B cell (primary cell): Measurements from ENCODE around the gene EPS8L3. TPM values are rescaled to one million over a fixed set of nuclear protein-coding genes. Genes with fewer than 3 reads are reported as not detected.

Source experiments
- ATAC-seq: fragments of 200-7000 bp; cut with Tn5 transposase; one replicate; pipeline ENCODE4 v1.10.0; 2021; ENCODE audit warnings: low read depth, mild to moderate bottlenecking, moderate number of reproducible peaks, moderate library complexity
- CTCF ChIA-PET: fragments of 350-600 bp; sonication (Branson Sonifier 250); formaldehyde crosslinking; loops from one replicate; lab custom pipeline; 2021; ENCODE audit warnings: antibody characterized with exemption, inconsistent platforms; lab: Charles Lee
- POLR2A ChIA-PET: fragments of 350-600 bp; sonication (Branson Sonifier 250); formaldehyde crosslinking; loops from one replicate; lab custom pipeline; 2021; ENCODE audit warnings: antibody characterized with exemption; lab: Charles Lee
- DNase-seq: peaks from one replicate; pipeline ENCODE4 v3.0.0; 2013
- H2AFZ ChIP-seq: 2 replicates; pipeline ENCODE4 v1.6.1; 2012; ENCODE audit warnings: mild to moderate bottlenecking, low read depth, low read length; ENCODE audit not compliant: insufficient read depth, poor library complexity, severe bottlenecking
- H3K27ac ChIP-seq, 2 donors: 1 replicate in 1 of 2; 2 replicates in 1 of 2; pipeline ENCODE4 v1.5.1; 2012 to 2013; ENCODE audit warnings: low read length in 2 of 2, mild to moderate bottlenecking in 2 of 2, moderate library complexity in 1 of 2
- H3K27me3 ChIP-seq, 4 experiments: fragments of 200-600 bp in 1 of 4; sonication (generic) in 1 of 4; replicated peaks in 1 of 4; 1 replicate in 2 of 4; 2 replicates in 2 of 4; pipeline versions ENCODE4 v1.6.1 to v1.7.0; 2013 to 2016; ENCODE audit warnings: low read length in 3 of 4, mild to moderate bottlenecking in 2 of 4, mixed read lengths in 1 of 4, moderate library complexity in 1 of 4; ENCODE audit not compliant: insufficient read depth in 4 of 4, control insufficient read depth in 3 of 4; ENCODE audit errors: control extremely low read depth in 1 of 4
- H3K36me3 ChIP-seq, 2 experiments: replicated peaks in 1 of 2; 1 replicate in 1 of 2; 2 replicates in 1 of 2; pipeline versions ENCODE4 v1.6.1 to v1.7.1; 2013; ENCODE audit warnings: low read length in 1 of 2; ENCODE audit not compliant: insufficient read depth in 2 of 2, control insufficient read depth in 1 of 2; ENCODE audit errors: control extremely low read depth in 1 of 2, extremely low read depth in 1 of 2
- H3K4me1 ChIP-seq, 2 donors: fragments of 200-600 bp in 1 of 2; sonication (generic) in 1 of 2; 1 replicate in 1 of 2; 2 replicates in 1 of 2; pipeline versions ENCODE4 v1.5.1 to v1.6.1; 2013 to 2017; ENCODE audit warnings: low read length in 2 of 2; ENCODE audit not compliant: control insufficient read depth in 2 of 2, insufficient read depth in 2 of 2
- H3K4me2 ChIP-seq: replicated peaks from 2 replicates; pipeline ENCODE3; 2012; ENCODE audit warnings: mild to moderate bottlenecking, low read depth, low read length; ENCODE audit not compliant: poor library complexity, severe bottlenecking
- H3K4me3 ChIP-seq, 5 experiments: fragments of 200-600 bp in 1 of 5; sonication (generic) in 1 of 5; 1 replicate in 3 of 5; 2 replicates in 2 of 5; pipeline versions ENCODE4 v1.5.1 to v1.7.0; 2011 to 2016; ENCODE audit warnings: low read length in 4 of 5, mild to moderate bottlenecking in 4 of 5, low read depth in 2 of 5, control low read depth in 1 of 5, moderate library complexity in 1 of 5; ENCODE audit not compliant: insufficient read depth in 1 of 5; ENCODE audit errors: control extremely low read depth in 1 of 5, extremely low read depth in 1 of 5
- H3K79me2 ChIP-seq: fragments of 200-600 bp; sonication (generic); one replicate; pipeline ENCODE4 v1.6.0; 2016; ENCODE audit warnings: low read length; ENCODE audit not compliant: control insufficient read depth, insufficient read depth
- H3K9ac ChIP-seq: fragments of 200-600 bp; sonication (generic); 2 replicates; pipeline ENCODE4 v1.6.1; 2017; ENCODE audit warnings: mild to moderate bottlenecking, low read length, moderate library complexity
- H3K9me3 ChIP-seq, 3 donors: one replicate each; pipeline versions ENCODE4 v1.6.1 to v1.7.1; 2013; ENCODE audit warnings: low read length in 2 of 3; ENCODE audit not compliant: control insufficient read depth in 2 of 3, insufficient read depth in 1 of 3; ENCODE audit errors: control extremely low read depth in 1 of 3
- H4K20me1 ChIP-seq: 2 replicates; pipeline ENCODE4 v1.6.0; 2012; ENCODE audit warnings: mild to moderate bottlenecking, low read length; ENCODE audit not compliant: insufficient read depth, control insufficient read depth, poor library complexity, severe bottlenecking
- H3K27ac Mint-ChIP-seq: one replicate; pipeline ENCODE4 v1.8.0; 2021; ENCODE audit warnings: mixed read lengths
- H3K27me3 Mint-ChIP-seq: one replicate; pipeline ENCODE4 v1.8.0; 2021; ENCODE audit warnings: mixed read lengths
- H3K4me1 Mint-ChIP-seq: one replicate; pipeline ENCODE4 v1.8.0; 2021; ENCODE audit warnings: mixed read lengths
- H3K4me3 Mint-ChIP-seq: one replicate; pipeline ENCODE4 v1.8.0; 2021; ENCODE audit warnings: mixed read lengths
- H3K9me3 Mint-ChIP-seq: one replicate; pipeline ENCODE4 v1.8.0; 2022; ENCODE audit warnings: mixed read lengths; ENCODE audit not compliant: insufficient read depth
- EZH2 ChIP-seq: IDR thresholded peaks from 2 replicates; pipeline ENCODE4 v1.6.1; 2012; ENCODE audit warnings: borderline replicate concordance, low read depth, mild to moderate bottlenecking, moderate library complexity, low read length; ENCODE audit not compliant: insufficient read depth, poor library complexity, severe bottlenecking
- WGBS: methylation state at CpG from one replicate; pipeline ENCODE4 v1.1.5; 2013; ENCODE audit warnings: missing lambda C conversion rate; ENCODE audit not compliant: insufficient coverage; 5-methylcytosine and 5-hydroxymethylcytosine counted together
- intact Hi-C: fragments of 100-400 bp; cut with micrococcal nuclease; formaldehyde crosslinking; loops from one replicate; pipeline ENCODE4 v1.10.0; 2022
- polyA plus RNA-seq: library from polyadenylated mRNA; depleted of rRNA; stranded (reverse); fragments of >200 nt; gene quantifications from 2 replicates; pipeline ENCODE4 v1.2.3, GENCODE V29; 2012
- total RNA-seq, 2 donors: library from RNA; stranded (reverse); fragments of 120-200 nt in 1 of 2; gene quantifications; 1 replicate in 1 of 2; 2 replicates in 1 of 2; pipeline versions ENCODE4 v1.2.3 to v1.2.4, GENCODE V29; 2013 to 2022
- TF ChIP-seq, protein P1 (sequence below): fragments of 200-600 bp; IDR thresholded peaks from one replicate; pipeline ENCODE4 v1.8.0; 2022; ENCODE audit warnings: antibody characterized with exemption, mild to moderate bottlenecking

The EPS8L3 gene
- total and polyA plus RNA-seq, 2 donors (not counting 1 experiment from before 2014, with no cell fraction given), result not detected

DNA sequence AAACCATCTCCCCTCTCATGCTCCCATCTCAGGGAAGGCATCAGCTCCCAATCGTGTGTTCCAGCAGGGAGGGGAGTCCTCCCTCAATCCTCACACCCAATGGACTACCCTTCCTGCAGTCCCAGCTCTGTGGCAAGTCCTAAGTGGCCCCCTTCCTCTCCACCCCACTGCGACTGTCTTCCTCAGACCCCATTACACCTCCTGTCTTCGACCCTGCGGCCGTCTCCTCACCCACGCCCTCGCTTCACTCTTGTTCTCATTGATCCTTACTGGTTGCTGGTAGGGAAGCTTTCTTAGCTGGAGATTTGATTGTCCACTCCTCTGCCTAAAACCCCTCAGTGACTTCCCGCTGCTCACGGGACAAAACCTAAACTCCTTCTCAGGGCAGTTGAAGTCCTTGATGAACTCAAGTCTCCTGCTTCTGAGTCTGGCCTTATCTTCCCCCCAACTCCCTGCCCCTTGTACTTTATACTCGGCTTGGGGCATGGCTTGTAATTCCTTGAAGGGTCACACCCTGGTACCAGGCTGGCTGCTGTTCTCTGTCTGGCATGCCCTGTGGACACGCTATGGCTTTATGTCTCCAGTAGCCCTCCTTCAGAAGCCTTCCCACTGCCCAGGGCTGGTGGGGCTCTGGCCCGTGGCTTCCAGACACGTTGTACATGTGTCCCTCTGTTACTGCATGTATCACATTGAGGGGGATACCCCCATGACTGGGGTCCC, 2.3 kb upstream of the EPS8L3 start:
- no peaks in the 10 kb centered on the region for H3K27me3 Mint-ChIP-seq
- no peaks in the 10 kb centered on the region for H3K9me3 ChIP-seq
- intact Hi-C loops, result no loop called here
- H3K27ac Mint-ChIP-seq, result no peak overlapping the region
- H2AFZ ChIP-seq, result no peak overlapping the region
- no peaks in the 10 kb centered on the region for H3K4me1 Mint-ChIP-seq
- H3K4me3 Mint-ChIP-seq, result no peak overlapping the region
- no peaks in the 10 kb centered on the region for H3K27me3 ChIP-seq
- no peaks in the 10 kb centered on the region for H3K9me3 Mint-ChIP-seq
- ATAC-seq (no peak), DNase-seq (no peak)
- 75% methylated on average over 8 of the region's 13 CpGs for WGBS
- CTCF ChIA-PET, result interaction anchor here (0.9 to 1.5 kb wide), 3 partner anchors 8 to 129 kb away, joined by 3 to 4 read pairs (median 4); no protein-coding TSS in a partner anchor
- POLR2A ChIA-PET, result no interaction called here
- no peaks in the 10 kb centered on the region for H3K4me1 ChIP-seq
- no peak overlapping the region for H3K4me2 ChIP-seq
- H3K79me2 ChIP-seq, result no peaks in the 10 kb centered on the region
- no peak for TF ChIP-seq EZH2
- TF ChIP-seq, protein P1, sequence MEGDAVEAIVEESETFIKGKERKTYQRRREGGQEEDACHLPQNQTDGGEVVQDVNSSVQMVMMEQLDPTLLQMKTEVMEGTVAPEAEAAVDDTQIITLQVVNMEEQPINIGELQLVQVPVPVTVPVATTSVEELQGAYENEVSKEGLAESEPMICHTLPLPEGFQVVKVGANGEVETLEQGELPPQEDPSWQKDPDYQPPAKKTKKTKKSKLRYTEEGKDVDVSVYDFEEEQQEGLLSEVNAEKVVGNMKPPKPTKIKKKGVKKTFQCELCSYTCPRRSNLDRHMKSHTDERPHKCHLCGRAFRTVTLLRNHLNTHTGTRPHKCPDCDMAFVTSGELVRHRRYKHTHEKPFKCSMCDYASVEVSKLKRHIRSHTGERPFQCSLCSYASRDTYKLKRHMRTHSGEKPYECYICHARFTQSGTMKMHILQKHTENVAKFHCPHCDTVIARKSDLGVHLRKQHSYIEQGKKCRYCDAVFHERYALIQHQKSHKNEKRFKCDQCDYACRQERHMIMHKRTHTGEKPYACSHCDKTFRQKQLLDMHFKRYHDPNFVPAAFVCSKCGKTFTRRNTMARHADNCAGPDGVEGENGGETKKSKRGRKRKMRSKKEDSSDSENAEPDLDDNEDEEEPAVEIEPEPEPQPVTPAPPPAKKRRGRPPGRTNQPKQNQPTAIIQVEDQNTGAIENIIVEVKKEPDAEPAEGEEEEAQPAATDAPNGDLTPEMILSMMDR, result no peak
- no peaks in the 10 kb centered on the region for H3K36me3 ChIP-seq
- H3K9ac ChIP-seq, result no peak overlapping the region
- H4K20me1 ChIP-seq, result no peaks in the 10 kb centered on the region
- no peak overlapping the region for H3K27ac ChIP-seq
- H3K4me3 ChIP-seq, result no peak overlapping the region

DNA sequence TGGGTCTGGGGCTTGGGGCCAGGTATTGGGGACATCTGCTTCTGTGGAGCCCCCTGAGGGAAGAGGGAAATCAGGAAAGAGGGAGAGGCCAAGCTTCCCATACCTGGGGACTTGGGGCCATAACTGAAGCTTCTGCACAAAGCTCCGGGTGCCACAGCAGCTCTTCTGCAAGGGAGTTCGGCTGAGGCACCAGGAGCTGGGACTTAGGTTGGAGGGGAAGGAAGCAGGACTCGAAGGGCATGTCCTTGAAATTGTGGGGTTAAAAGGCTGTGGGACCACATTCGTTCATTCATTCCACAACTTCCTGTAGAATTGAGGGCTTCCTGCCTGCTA, 1.7 kb upstream of the EPS8L3 start:
- no peak for TF ChIP-seq EZH2
- TF ChIP-seq, protein P1, result no peak
- H3K36me3 ChIP-seq, result no peaks in the 10 kb centered on the region
- 62% methylated on average over 2 of the region's 4 CpGs for WGBS
- Mint-ChIP-seq H3K27me3 (no peaks in the 10 kb centered on the region), H3K9me3 (no peaks in the 10 kb centered on the region), H3K4me1 (no peaks in the 10 kb centered on the region), H3K4me3 (no peak overlapping the region), H3K27ac (no peak overlapping the region)
- no peaks in the 10 kb centered on the region for H3K9me3 ChIP-seq
- intact Hi-C loops, result no loop called here
- no peak overlapping the region for H3K4me2 ChIP-seq
- no peaks in the 10 kb centered on the region for H3K27me3 ChIP-seq
- no peaks in the 10 kb centered on the region for H3K79me2 ChIP-seq
- no peaks in the 10 kb centered on the region for H3K4me1 ChIP-seq
- no peaks in the 10 kb centered on the region for H4K20me1 ChIP-seq
- no peak overlapping the region for H2AFZ ChIP-seq
- DNase-seq (no peak), ATAC-seq (no peak)
- H3K9ac ChIP-seq, result no peak overlapping the region
- H3K27ac ChIP-seq, result no peak overlapping the region
- POLR2A ChIA-PET, result no interaction called here
- CTCF ChIA-PET, result interaction anchor here (0.9 to 1.5 kb wide), 3 partner anchors 9 to 128 kb away, joined by 3 to 4 read pairs (median 4); no protein-coding TSS in a partner anchor
- no peak overlapping the region for H3K4me3 ChIP-seq
